GM12864 (cell line): ENCODE data around the gene KDM4B.

Source experiments
- DNase-seq: peaks from one replicate; pipeline ENCODE4 v3.0.0-alpha.2; 2011; ENCODE audit warnings: low read depth
- H3K4me3 ChIP-seq: 2 replicates; pipeline ENCODE4 v1.5.1; 2011; ENCODE audit warnings: mild to moderate bottlenecking, low read depth, low read length, control low read depth
- TF ChIP-seq, protein P1 (sequence below): IDR thresholded peaks from 2 replicates; pipeline ENCODE4 v1.5.1; 2011; ENCODE audit warnings: low read depth, mild to moderate bottlenecking, moderate library complexity, low read length, control low read depth, inconsistent platforms; ENCODE audit errors: missing control alignments

The KDM4B gene

DNA sequence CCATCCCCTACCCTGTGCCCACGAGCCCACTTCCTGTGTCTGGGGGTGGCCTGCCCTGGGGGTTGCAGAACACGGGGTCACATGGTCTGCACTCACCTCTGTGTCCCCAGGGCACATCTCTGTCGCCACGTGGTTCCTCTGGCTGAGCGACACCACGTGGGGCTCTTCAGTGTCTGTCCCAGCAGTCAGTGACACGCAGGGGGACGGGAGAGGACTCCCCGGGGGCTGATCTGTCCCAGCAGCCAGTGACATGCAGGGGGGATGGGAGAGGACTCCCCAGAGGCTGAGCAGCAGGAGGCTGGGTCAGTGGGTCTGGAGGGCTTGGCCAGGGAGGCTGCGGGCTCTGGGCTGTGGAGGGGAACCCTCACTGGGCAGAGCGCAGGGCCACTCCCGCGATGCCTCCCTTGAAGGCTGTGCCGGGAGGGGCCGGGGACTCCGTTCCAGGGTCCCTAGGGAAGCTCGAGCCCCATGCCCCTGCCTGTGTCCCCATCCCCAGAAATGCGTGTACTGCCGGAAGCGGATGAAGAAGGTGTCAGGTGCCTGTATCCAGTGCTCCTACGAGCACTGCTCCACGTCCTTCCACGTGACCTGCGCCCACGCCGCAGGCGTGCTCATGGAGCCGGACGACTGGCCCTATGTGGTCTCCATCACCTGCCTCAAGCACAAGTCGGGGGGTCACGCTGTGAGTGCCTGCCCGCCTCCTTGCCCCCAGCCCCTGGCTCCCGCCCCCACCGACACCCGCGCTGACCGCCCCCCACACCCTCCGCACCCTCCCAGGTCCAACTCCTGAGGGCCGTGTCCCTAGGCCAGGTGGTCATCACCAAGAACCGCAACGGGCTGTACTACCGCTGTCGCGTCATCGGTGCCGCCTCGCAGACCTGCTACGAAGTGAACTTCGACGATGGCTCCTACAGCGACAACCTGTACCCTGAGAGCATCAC, 174.8 kb downstream of the KDM4B start:
- H3K4me3 ChIP-seq, result no peak overlapping the region
- TF ChIP-seq, protein P1, sequence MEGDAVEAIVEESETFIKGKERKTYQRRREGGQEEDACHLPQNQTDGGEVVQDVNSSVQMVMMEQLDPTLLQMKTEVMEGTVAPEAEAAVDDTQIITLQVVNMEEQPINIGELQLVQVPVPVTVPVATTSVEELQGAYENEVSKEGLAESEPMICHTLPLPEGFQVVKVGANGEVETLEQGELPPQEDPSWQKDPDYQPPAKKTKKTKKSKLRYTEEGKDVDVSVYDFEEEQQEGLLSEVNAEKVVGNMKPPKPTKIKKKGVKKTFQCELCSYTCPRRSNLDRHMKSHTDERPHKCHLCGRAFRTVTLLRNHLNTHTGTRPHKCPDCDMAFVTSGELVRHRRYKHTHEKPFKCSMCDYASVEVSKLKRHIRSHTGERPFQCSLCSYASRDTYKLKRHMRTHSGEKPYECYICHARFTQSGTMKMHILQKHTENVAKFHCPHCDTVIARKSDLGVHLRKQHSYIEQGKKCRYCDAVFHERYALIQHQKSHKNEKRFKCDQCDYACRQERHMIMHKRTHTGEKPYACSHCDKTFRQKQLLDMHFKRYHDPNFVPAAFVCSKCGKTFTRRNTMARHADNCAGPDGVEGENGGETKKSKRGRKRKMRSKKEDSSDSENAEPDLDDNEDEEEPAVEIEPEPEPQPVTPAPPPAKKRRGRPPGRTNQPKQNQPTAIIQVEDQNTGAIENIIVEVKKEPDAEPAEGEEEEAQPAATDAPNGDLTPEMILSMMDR, result no peak
- no peak for DNase-seq

DNA sequence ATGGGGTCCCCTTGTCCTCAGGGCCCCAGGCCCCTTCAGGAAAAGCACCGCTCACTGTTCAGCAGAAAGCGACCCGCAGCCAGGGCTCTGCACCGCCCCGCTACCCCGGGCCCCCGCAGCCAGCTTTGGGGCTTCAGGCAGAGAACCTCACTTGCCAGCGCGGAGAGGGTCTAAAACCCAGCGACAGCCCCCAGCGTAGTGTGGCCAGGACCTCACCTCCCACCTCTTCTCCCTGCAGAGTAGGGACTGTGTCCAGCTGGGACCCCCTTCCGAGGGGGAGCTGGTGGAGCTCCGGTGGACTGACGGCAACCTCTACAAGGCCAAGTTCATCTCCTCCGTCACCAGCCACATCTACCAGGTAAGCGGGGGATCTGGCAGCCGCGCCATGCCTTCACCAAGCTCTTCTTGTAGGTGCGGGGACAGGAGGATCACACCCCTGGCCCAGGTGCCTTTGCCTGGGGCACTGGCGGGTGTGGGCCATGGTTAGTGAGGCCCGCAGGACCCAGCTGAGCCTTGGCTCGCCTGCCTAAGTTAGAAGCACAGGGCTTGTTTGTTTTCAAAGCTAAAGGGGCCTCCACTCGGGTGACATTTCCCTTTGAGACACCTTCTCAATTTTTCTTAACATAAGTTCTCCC, 175.7 kb downstream of the KDM4B start:
- TF ChIP-seq, protein P1, result no peak

DNA sequence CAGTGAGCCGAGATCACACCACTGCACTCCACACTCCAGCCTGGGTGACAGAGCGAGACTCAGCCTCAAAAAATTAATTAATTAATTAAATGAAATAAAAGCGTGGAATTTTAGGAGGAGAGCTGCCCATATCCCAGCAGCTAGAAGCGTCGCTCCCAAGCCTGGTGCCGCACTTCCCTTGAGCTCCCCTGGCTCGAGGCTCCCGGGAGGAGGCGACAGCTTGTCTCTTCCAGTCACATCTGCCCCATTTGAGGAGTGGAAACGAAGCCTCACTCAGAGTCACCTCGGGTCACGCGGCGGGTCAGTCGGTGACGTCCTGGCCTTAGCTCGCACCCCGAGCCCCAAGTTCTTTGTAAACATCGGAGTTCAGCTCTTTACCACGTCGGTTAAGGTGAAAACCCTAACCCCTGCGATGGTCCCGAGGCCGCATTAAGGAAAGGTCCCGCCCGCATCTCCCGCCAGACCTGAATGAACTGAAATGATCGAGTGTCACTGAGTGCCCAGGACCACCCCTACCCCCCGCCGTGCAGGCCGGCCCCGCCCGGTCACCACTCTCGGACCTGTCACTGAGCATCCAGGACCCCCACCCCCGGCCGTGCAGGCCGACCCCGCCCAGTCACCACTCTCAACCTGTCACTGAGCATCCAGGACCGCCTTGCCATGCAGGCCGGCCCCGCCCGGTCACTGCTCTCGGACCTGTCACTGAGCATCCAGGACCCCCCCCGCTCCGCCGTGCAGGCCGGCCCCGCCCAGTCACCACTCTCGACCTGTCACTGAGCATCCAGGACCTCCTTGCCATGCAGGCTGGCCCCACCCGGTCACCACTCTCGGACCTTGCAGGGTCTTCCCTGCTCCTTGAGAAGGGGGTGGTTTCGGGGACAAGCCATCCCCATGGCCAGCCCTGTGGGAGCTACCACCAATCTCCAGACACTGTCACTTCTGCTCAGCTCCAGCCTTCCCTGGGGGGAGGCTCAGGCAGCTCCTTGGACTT, 176.9 kb downstream of the KDM4B start:
- no peak overlapping the region for H3K4me3 ChIP-seq
- DNase-seq, result no peak
- TF ChIP-seq, protein P1, result no peak

More for the DNA sequence above, 175.7 kb downstream of the KDM4B start:
- no peak overlapping the region for H3K4me3 ChIP-seq
- no peak for DNase-seq

DNA sequence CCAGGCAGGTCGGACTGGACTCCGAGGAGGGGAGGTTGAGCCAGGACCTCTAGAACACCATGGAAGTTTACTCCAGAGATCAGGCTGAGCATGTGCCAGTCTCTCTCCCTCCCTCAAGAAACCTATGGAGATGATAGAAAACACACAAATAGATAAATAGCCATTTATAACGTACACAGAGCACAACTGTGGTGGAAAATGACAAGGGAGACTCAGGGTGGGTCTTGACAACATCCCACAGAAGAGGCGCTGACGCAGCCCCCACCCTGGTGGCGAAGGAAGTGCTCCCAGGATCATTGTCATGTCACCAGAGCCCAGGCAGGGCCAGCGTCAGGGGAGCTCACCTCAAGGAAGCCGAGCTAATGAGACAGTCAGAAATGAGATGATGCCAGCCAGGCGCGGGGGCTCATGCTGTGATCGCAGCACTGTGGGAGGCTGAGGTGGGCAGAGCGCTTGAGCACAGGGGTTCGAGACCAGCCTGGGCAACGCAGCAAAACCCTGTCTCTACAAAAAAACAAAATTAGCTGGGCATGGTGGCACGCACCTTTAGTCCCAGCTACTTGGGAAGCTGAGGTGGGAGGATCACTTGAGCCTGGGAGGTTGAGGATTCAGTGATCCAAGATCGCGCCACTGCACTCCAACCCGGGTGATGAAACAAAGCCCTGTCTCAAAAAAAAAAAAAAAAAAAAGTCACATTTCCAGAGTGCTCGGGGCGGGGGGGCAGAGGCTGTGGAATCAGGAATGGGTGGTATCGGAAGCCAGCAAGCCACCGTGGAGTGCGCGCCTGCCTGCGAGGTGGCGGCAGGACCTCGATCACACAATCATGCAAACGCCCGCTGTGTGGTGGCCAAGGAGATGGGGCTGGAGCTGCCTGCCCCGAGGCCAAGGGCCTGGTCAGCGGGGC, 178.4 kb downstream of the KDM4B start:
- no peak for DNase-seq
- no peak overlapping the region for H3K4me3 ChIP-seq
- TF ChIP-seq, protein P1, result no peak

DNA sequence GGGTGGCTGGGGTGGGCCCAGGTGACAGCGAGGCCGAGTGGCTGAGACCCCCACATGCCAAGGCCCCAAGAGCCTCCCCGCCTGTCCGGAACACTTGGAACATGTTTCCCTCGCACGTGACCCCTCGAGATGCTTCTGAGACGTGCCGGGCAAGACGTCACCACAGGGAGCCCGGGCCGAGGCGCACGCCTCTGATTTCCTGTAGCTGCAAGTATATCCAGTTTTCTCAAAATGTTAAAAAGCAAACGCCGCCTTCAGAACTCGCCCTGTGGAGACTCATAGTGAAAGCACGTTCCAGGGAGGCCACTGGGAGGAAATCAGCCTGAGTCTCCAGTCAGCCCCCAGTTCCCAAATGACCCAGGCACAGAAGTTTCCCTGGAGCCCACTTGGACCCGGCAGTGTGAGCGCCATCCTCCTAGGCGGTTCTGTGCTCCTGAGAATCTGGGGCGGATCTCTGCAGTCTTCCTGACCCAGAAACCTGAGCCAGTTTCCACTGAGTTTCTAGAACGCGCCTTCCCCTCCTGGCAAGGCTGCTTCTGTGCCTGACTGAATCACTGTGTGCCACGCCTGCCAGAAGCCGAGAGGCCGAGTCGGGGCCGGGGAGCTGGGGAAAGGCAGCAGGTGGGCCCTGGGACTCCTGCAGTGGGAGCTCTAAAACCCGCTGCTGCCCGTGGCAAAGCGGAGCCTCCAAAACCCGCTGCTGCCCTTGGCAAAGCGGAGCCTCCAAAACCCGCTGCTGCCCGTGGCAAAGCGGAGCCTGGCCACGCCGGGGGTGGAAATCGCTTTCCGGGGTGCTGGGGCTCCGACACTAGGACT, 179.3 kb downstream of the KDM4B start:
- DNase-seq, result no peak
- TF ChIP-seq, protein P1, result no peak
- H3K4me3 ChIP-seq, result no peak overlapping the region
